Stomach (tissue), 9 donors: ENCODE measurements around the gene DHDDS. TPM values are rescaled to one million over a fixed set of nuclear protein-coding genes. Genes with fewer than 3 reads are reported as not detected.

Source experiments
- DNase-seq, 2 donors: peaks; one replicate each; pipeline versions ENCODE4 v3.0.0 to v3.0.0-alpha.2; 2013 to 2019
- H3K27ac ChIP-seq, 5 donors: fragments of 200-600 bp in 4 of 5; sonication (generic) in 4 of 5; one replicate each; pipeline ENCODE4 v1.5.1; 2013 to 2019; ENCODE audit warnings: mild to moderate bottlenecking in 1 of 5, moderate library complexity in 1 of 5
- H3K27me3 ChIP-seq, 3 donors: fragments of 200-600 bp; sonication (generic); one replicate each; pipeline ENCODE4 v1.5.1; 2017 to 2019; ENCODE audit warnings: mixed run types in 1 of 3
- H3K36me3 ChIP-seq, 4 donors: fragments of 200-600 bp; sonication (generic); 1 replicate in 3 of 4; 2 replicates in 1 of 4; pipeline ENCODE4 v1.5.1; 2016 to 2019
- H3K4me1 ChIP-seq, 4 donors: fragments of 200-600 bp; sonication (generic); one replicate each; pipeline ENCODE4 v1.5.1; 2016 to 2019
- H3K4me3 ChIP-seq, 4 donors: fragments of 200-600 bp; sonication (generic) in 3 of 4; one replicate each; pipeline ENCODE4 v1.5.1; 2016 to 2019; ENCODE audit warnings: mild to moderate bottlenecking in 1 of 4
- H3K9me3 ChIP-seq, 4 donors: fragments of 200-600 bp; sonication (generic); one replicate each; pipeline ENCODE4 v1.5.1; 2016 to 2019
- CTCF ChIP-seq, 7 experiments: fragments of 450-650 bp in 4 of 7; fragments of 200-600 bp in 3 of 7; sonication (generic) in 3 of 7; IDR thresholded peaks; one replicate each; pipeline ENCODE4 v1.5.1; 2016 to 2019; ENCODE audit warnings: antibody characterized with exemption in 7 of 7, control low read depth in 2 of 7, mild to moderate bottlenecking in 1 of 7
- EP300 ChIP-seq: sonication (generic); formaldehyde crosslinking; IDR thresholded peaks from one replicate; pipeline ENCODE4 v1.6.1; 2017; ENCODE audit warnings: antibody characterized with exemption
- POLR2A ChIP-seq, 4 donors: fragments of 450-650 bp; IDR thresholded peaks; one replicate each; pipeline ENCODE4 v1.6.1; 2016; ENCODE audit warnings: antibody characterized with exemption in 4 of 4, control low read depth in 2 of 4, mild to moderate bottlenecking in 1 of 4, moderate library complexity in 1 of 4
- POLR2AphosphoS5 ChIP-seq, 3 donors: sonication (generic); formaldehyde crosslinking; IDR thresholded peaks; one replicate each; pipeline ENCODE4 v1.6.1; 2016; ENCODE audit warnings: antibody characterized with exemption in 3 of 3
- WGBS, 5 donors: extraction: QIAGEN DNeasy Blood & Tissue Kit in 3 of 5; methylation state at CpG; one replicate each; pipeline versions ENCODE4 v1.1.5 to v1.1.7; 2013 to 2018; 5-methylcytosine and 5-hydroxymethylcytosine counted together
- intact Hi-C: fragments of 100-400 bp; cut with DNase I; formaldehyde crosslinking; loops from one replicate; pipeline ENCODE4 v1.15.1; 2023; ENCODE audit warnings: low total_unique reads
- polyA plus RNA-seq, 3 donors: library from polyadenylated mRNA; stranded (reverse); fragments of 200-250 nt; gene quantifications; one replicate each; pipeline ENCODE4 v1.2.3, GENCODE V29; 2013
- total RNA-seq, 5 donors: library from RNA; depleted of rRNA; stranded (reverse); fragments of >200 nt; gene quantifications; one replicate each; pipeline versions ENCODE4 v1.1.0 to v1.2.3, GENCODE V29; 2014 to 2016
- donor health status: healthy with polysubstance abuse.
- donor health status: Bipolar disorder and iron deficiency.
- donor health status: healthy.

Gene DHDDS
- total and polyA plus RNA-seq, 8 donors = 15.3 to 63.6 (median 43.7) TPM

GRCh38 chr1:26477446-26478152, 45.5 kb downstream of the DHDDS start:
- Histone ChIP-seq H3K4me3 (no peak overlapping the region), H3K27ac (no peak overlapping the region), H3K4me1 (peaks cover 14 to 28% (median 22%) of the 10 kb centered on the region in 4 donors), H3K36me3 (peaks cover 17 to 66% (median 60%) of the 10 kb centered on the region in 4 donors), H3K9me3 (no peaks in the 10 kb centered on the region), H3K27me3 (no peaks in the 10 kb centered on the region)
- 77 to 89% (median 84%) methylated on average over 8 of the region's 8 CpGs for WGBS, 5 donors
- TF ChIP-seq POLR2AphosphoS5 (IDR thresholded peaks at IDR 0.05) (no peak), EP300 (no peak), CTCF (IDR thresholded peaks at IDR 0.05) (no peak), POLR2A (IDR thresholded peaks at IDR 0.05) (no peak)
- DNase-seq = no peak
- intact Hi-C loops = no loop called here

- peaks cover 14 to 27% (median 21%) of the 10 kb centered on the region in 4 donors for H3K4me1 ChIP-seq
- H3K27me3 ChIP-seq = no peaks in the 10 kb centered on the region
- intact Hi-C loops = no loop called here
- WGBS, 5 donors = 78 to 87% (median 82%) methylated on average over 3 of the region's 3 CpGs
- peaks cover 17 to 66% (median 60%) of the 10 kb centered on the region in 4 donors for H3K36me3 ChIP-seq
- H3K27ac ChIP-seq = no peak overlapping the region
- no peak for DNase-seq
- H3K4me3 ChIP-seq = no peak overlapping the region
- no peaks in the 10 kb centered on the region for H3K9me3 ChIP-seq
- TF ChIP-seq POLR2AphosphoS5 (IDR thresholded peaks at IDR 0.05) = no peak
- TF ChIP-seq POLR2A (IDR thresholded peaks at IDR 0.05) = no peak
- TF ChIP-seq EP300 = no peak
- TF ChIP-seq CTCF (IDR thresholded peaks at IDR 0.05) = no peak
Measured at GRCh38 chr1:26478159-26478558, 46.0 kb downstream of the DHDDS start.

- no peaks in the 10 kb centered on the region for H3K27me3 ChIP-seq
- no peak for DNase-seq
- TF ChIP-seq POLR2AphosphoS5 (IDR thresholded peaks at IDR 0.05) = no peak
- no peak for TF ChIP-seq POLR2A (IDR thresholded peaks at IDR 0.05)
- no peak for TF ChIP-seq EP300
- TF ChIP-seq CTCF (IDR thresholded peaks at IDR 0.05) = no peak
- 94 to 98% (median 98%) methylated on average over 6 of the region's 6 CpGs for WGBS, 5 donors
- H3K27ac ChIP-seq = no peak overlapping the region
- H3K4me3 ChIP-seq = no peak overlapping the region
- H3K4me1 ChIP-seq = peaks cover 6 to 19% (median 13%) of the 10 kb centered on the region in 4 donors
- no peaks in the 10 kb centered on the region for H3K9me3 ChIP-seq
- peaks cover 15 to 62% (median 54%) of the 10 kb centered on the region in 4 donors for H3K36me3 ChIP-seq
- intact Hi-C loops = no loop called here
Measured at GRCh38 chr1:26478988-26479387, 46.9 kb downstream of the DHDDS start.

GRCh38 chr1:26482921-26483320, 50.8 kb downstream of the DHDDS start:
- H3K27me3 ChIP-seq = no peaks in the 10 kb centered on the region
- H3K4me1 ChIP-seq = no peaks in the 10 kb centered on the region
- no peak overlapping the region for H3K4me3 ChIP-seq
- intact Hi-C loops = no loop called here
- H3K36me3 ChIP-seq = peaks cover 0 to 29% (median 22%) of the 10 kb centered on the region in 4 donors
- no peak overlapping the region for H3K27ac ChIP-seq
- H3K9me3 ChIP-seq = no peaks in the 10 kb centered on the region
- no peak for DNase-seq
- TF ChIP-seq EP300 (no peak), POLR2AphosphoS5 (IDR thresholded peaks at IDR 0.05) (no peak), POLR2A (IDR thresholded peaks at IDR 0.05) (no peak), CTCF (IDR thresholded peaks at IDR 0.05) (no peak)
- WGBS, 5 donors = 76 to 92% (median 85%) methylated on average over 2 of the region's 2 CpGs
